WTC11 (cell line): ENCODE data around the gene PCBP3.

Source experiments
- ESRRA ChIP-seq: sonication (generic); formaldehyde crosslinking; IDR thresholded peaks from 2 replicates; pipeline ENCODE4 v1.8.1; 2022; ENCODE audit warnings: mild to moderate bottlenecking, missing genetic modification reagents, borderline replicate concordance
- FOXK1 ChIP-seq: sonication (generic); formaldehyde crosslinking; IDR thresholded peaks from 2 replicates; pipeline ENCODE4 v1.8.0; 2022; ENCODE audit warnings: mild to moderate bottlenecking, moderate library complexity, missing genetic modification reagents
- FOXP1 ChIP-seq: sonication (generic); formaldehyde crosslinking; IDR thresholded peaks from 2 replicates; pipeline ENCODE4 v1.8.0; 2022; ENCODE audit warnings: missing genetic modification reagents, mild to moderate bottlenecking, moderate library complexity, borderline replicate concordance
- GTF2I ChIP-seq: fragments of 250-450 bp; sonication (Bioruptor Pico); conservative IDR thresholded peaks from 2 replicates; pipeline ENCODE4 v1.4.0; 2021; ENCODE audit warnings: mild to moderate bottlenecking
- IRF2 ChIP-seq: sonication (generic); formaldehyde crosslinking; IDR thresholded peaks from 2 replicates; pipeline ENCODE4 v1.8.0; 2022; ENCODE audit warnings: low read depth, missing genetic modification reagents, borderline replicate concordance
- NFYB ChIP-seq: sonication (generic); formaldehyde crosslinking; conservative IDR thresholded peaks from 2 replicates; pipeline ENCODE4 v1.8.0; 2022; ENCODE audit warnings: low read depth, missing genetic modification reagents
- TCF7 ChIP-seq: sonication (generic); formaldehyde crosslinking; IDR thresholded peaks from 2 replicates; pipeline ENCODE4 v1.8.0; 2022; ENCODE audit warnings: mild to moderate bottlenecking, low read depth, missing genetic modification reagents, moderate library complexity
- TEAD1 ChIP-seq: sonication (generic); formaldehyde crosslinking; IDR thresholded peaks from 2 replicates; pipeline ENCODE4 v1.8.0; 2022; ENCODE audit warnings: mild to moderate bottlenecking, missing genetic modification reagents
- ZNF232 ChIP-seq: sonication (generic); formaldehyde crosslinking; IDR thresholded peaks from 2 replicates; pipeline ENCODE4 v1.8.0; 2022; ENCODE audit warnings: mild to moderate bottlenecking, missing genetic modification reagents
- TF ChIP-seq, protein P1 (sequence below): fragments of 200-600 bp; IDR thresholded peaks from 2 replicates; pipeline ENCODE4 v1.8.0; 2022; ENCODE audit warnings: antibody characterized with exemption
- TF ChIP-seq, protein P2 (sequence below): sonication (generic); formaldehyde crosslinking; IDR thresholded peaks from 2 replicates; pipeline ENCODE4 v1.8.1; 2023; ENCODE audit warnings: mild to moderate bottlenecking, missing genetic modification reagents
- TF ChIP-seq, protein P3 (sequence below): sonication (generic); formaldehyde crosslinking; IDR thresholded peaks from 2 replicates; pipeline ENCODE4 v1.8.0; 2022; ENCODE audit warnings: mild to moderate bottlenecking, missing genetic modification reagents
- TF ChIP-seq, protein P4 (sequence below): sonication (generic); formaldehyde crosslinking; IDR thresholded peaks from 2 replicates; pipeline ENCODE4 v1.8.0; 2023; ENCODE audit warnings: mild to moderate bottlenecking, missing genetic modification reagents

DNA sequence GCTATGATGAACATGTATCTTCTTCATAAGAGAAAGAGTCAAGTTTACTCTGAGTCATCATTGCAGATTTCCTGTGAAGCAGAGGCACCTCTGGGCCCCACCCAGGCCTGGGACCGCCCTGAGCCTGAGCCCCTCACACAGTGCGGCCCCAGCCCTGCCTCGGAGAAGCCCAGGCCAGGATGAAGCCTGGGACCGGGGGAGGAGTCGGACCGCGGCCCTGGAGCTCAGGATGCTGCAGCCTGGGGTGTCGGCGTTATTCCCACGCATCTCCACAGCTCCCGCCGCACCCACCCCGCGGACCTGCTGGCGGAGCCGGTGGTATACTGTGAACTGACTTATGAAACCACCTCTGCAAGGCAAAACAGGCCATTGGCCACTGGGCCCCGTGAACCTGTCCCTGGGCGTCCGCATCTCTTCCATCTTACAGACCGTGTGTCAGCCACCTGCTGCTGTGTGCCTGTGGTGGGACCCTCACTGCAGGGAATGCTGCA, 335.7 kb downstream of the PCBP3 start:
- TF ChIP-seq, protein P1, sequence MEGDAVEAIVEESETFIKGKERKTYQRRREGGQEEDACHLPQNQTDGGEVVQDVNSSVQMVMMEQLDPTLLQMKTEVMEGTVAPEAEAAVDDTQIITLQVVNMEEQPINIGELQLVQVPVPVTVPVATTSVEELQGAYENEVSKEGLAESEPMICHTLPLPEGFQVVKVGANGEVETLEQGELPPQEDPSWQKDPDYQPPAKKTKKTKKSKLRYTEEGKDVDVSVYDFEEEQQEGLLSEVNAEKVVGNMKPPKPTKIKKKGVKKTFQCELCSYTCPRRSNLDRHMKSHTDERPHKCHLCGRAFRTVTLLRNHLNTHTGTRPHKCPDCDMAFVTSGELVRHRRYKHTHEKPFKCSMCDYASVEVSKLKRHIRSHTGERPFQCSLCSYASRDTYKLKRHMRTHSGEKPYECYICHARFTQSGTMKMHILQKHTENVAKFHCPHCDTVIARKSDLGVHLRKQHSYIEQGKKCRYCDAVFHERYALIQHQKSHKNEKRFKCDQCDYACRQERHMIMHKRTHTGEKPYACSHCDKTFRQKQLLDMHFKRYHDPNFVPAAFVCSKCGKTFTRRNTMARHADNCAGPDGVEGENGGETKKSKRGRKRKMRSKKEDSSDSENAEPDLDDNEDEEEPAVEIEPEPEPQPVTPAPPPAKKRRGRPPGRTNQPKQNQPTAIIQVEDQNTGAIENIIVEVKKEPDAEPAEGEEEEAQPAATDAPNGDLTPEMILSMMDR = no peak
- TF ChIP-seq ZNF232 (CRISPR knock-in tag) = no peak
- TF ChIP-seq, protein P2, sequence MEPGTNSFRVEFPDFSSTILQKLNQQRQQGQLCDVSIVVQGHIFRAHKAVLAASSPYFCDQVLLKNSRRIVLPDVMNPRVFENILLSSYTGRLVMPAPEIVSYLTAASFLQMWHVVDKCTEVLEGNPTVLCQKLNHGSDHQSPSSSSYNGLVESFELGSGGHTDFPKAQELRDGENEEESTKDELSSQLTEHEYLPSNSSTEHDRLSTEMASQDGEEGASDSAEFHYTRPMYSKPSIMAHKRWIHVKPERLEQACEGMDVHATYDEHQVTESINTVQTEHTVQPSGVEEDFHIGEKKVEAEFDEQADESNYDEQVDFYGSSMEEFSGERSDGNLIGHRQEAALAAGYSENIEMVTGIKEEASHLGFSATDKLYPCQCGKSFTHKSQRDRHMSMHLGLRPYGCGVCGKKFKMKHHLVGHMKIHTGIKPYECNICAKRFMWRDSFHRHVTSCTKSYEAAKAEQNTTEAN (CRISPR knock-in tag) = no peak
- TF ChIP-seq, protein P3, sequence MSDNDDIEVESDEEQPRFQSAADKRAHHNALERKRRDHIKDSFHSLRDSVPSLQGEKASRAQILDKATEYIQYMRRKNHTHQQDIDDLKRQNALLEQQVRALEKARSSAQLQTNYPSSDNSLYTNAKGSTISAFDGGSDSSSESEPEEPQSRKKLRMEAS (CRISPR knock-in tag) = no peak
- no peak for TF ChIP-seq TCF7 (CRISPR knock-in tag)
- TF ChIP-seq NFYB = no peak
- no peak for TF ChIP-seq ESRRA (CRISPR knock-in tag)
- TF ChIP-seq, protein P4, sequence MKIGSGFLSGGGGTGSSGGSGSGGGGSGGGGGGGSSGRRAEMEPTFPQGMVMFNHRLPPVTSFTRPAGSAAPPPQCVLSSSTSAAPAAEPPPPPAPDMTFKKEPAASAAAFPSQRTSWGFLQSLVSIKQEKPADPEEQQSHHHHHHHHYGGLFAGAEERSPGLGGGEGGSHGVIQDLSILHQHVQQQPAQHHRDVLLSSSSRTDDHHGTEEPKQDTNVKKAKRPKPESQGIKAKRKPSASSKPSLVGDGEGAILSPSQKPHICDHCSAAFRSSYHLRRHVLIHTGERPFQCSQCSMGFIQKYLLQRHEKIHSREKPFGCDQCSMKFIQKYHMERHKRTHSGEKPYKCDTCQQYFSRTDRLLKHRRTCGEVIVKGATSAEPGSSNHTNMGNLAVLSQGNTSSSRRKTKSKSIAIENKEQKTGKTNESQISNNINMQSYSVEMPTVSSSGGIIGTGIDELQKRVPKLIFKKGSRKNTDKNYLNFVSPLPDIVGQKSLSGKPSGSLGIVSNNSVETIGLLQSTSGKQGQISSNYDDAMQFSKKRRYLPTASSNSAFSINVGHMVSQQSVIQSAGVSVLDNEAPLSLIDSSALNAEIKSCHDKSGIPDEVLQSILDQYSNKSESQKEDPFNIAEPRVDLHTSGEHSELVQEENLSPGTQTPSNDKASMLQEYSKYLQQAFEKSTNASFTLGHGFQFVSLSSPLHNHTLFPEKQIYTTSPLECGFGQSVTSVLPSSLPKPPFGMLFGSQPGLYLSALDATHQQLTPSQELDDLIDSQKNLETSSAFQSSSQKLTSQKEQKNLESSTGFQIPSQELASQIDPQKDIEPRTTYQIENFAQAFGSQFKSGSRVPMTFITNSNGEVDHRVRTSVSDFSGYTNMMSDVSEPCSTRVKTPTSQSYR (CRISPR knock-in tag) = no peak
- no peak for TF ChIP-seq FOXP1 (CRISPR knock-in tag)
- TF ChIP-seq FOXK1 (CRISPR knock-in tag) = no peak
- TF ChIP-seq TEAD1 (CRISPR knock-in tag) = no peak
- no peak for TF ChIP-seq GTF2I (CRISPR knock-in tag)
- no peak for TF ChIP-seq IRF2 (CRISPR knock-in tag)
